Measurements from ENCODE around the gene A2M.

The A2M gene

DNA sequence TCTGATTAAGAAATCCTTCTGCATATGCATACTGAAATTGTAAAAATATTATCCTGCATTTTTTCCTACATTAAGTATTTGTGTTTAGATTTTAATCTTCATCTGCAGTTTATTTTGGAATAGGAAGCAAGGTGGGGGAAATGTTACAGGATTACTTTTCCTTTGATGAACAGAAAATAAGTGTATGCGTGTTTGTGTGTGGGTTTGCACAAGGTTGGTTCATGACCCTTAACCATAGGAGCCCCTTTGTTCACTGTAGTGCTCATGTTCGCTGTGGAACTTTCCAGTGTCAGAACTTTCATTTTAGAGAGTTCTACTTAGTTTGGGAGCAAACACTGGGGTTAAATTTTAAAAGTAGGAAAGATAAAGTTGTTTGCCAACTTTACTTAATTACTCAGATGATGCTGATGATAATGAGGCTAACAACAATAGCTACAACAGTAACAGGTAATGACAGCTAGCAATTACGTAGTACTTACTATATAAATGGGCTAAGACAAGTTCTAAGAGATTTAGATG lies 6.4 kb upstream of the A2M start:
- DNase-seq (ENCODE audit: low read depth in 2 of 2) = no peak

- no peak for DNase-seq (ENCODE audit: low read depth in 2 of 2)
Measured at GRCh38 chr12:9120487-9121184, 4.9 kb upstream of the A2M start.

GRCh38 chr12:9118158-9118557 lies 2.4 kb upstream of the A2M start:
- no peak for DNase-seq (ENCODE audit: low read depth in 2 of 2)

DNA sequence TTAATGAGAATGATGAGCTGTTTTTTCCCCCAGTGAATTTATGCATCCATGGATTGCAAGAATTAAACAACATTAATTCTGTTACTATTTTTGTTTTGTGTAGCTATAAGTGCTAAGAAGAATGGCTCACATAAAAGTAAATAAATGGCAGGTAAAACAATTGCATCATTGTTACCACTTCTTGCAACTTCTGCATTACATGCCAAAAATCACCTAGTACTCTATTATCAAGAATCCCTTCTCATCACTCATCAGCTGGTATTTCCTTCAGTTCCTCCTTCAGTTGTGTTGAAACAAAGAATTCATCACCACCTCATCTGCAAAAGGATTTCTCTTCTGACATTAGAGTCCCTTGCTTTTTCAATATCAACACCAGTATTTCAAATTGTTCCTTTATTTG lies 773 bp downstream of the A2M start:
- DNase-seq (ENCODE audit: low read depth in 2 of 2) = no peak

DNA sequence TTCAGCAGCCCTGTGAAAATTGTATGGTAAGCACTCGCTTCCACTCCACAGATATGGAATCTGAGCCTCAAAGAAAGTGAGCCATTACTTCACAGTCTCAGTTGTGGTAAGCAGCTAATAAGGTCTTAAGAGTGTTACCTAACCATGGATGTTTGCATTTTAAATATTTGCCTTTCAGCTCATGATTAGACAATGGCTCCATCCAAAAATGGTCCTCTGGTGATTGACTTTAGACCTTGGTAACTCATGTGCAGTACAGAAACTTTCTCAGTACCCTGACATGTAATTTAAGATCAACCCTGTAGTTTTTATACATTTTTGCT lies 1.8 kb downstream of the A2M start:
- no peak for DNase-seq (ENCODE audit: low read depth in 2 of 2)

DNA sequence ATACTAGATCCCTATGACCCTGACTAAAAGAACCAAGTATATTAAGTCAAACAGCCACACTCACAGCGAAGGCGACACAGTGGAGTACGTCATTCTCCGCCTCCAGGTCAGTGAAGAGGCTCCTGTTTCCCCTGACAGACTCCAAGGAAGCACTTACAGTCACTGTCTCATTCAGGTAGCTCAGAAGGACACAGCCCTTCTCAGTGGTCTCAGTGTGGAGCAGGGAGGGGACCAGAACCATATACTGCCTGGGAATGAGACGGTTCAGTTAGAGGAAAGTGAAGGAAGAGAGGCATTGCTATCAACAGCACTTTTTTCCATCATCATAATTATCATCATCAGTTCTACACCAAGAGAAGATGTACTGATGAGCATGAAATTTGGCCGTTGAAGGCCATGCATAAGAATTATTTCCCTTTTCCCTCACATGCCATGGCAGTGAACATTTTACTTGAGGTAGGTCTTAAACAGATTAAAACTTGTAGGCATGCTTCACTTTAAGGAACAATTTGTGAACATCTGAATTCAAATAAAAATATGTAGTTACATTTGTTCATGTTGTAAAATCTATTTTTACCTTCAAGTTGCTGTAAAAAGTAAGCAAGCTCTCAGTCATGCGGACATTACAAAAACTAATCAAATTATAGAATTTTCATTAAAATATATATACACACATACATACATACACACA lies 2.3 kb downstream of the A2M start:
- DNase-seq (ENCODE audit: low read depth in 2 of 2) = no peak

GRCh38 chr12:9112076-9112853 lies 3.5 kb downstream of the A2M start:
- no peak for DNase-seq (ENCODE audit: low read depth in 2 of 2)

DNA sequence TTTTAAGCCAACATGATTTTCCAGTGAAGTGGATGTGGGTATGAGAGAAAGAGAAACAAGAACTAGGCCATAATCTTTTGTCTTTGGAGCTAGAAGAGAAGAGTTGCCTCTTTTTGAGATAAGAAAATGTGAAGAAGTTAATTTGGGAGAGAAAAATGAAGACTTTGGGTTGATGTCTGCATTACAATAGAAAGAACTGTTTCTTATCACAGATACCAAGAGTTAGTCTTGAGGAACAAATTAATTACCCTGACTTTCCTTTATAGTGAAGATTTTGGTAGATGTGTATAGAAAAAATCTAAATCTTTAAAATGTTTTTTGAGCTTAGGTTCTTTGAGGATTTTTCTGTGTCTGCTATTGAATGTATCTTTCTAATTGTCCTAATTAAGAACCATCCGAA lies 4.2 kb downstream of the A2M start:
- no peak for DNase-seq (ENCODE audit: low read depth in 2 of 2)

DNA sequence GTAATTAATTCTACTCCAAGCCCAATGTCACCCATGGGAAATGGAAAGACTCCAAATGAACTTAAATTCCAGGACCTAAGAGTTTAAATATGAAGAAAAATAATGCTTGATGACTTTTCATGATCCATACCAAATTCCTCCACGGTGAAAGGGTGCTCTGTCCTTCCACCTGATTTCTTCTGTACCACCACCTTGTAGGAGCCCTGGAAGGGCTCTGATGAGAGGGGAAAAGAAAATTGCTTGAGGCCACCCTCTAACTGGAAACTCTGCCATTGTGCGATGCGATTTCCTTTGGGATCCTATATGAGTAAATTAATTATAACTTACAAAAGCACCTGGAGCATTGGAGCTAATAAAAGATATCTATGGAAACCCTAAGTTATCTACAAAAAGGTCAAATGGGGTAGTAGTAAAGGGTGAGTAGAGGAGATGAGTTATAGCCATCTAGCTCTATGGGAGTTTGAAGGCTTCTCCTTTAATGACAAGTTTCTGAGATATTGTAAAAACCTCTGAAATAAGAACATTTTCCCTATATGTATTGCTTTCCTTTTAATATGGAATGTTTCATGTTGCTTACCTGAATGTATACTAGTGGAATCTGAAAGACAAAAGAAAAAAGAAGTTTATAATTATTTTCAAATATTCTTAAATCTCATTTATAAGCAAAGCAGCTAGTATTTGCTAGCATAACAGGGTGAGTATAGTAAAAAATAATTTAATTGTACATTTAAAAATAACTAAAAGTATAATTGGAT lies 5.8 kb downstream of the A2M start:
- DNase-seq (ENCODE audit: low read depth in 2 of 2) = no peak

DNA sequence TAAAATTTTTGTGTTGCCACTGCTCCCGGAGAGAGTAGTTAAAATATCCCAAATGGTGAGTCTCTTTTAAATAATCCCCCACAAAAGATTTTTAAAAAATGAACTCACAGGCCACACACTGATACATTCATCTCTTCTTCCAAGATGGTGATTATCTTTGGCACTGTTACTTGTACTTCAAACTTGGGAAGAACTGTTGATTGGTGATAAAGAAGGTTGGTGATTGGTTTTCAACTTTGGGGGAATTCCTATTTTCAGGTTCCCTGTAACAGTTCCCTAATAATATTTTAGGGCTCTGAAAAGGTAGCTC lies 6.6 kb downstream of the A2M start:
- DNase-seq (ENCODE audit: low read depth in 2 of 2) = no peak

DNA sequence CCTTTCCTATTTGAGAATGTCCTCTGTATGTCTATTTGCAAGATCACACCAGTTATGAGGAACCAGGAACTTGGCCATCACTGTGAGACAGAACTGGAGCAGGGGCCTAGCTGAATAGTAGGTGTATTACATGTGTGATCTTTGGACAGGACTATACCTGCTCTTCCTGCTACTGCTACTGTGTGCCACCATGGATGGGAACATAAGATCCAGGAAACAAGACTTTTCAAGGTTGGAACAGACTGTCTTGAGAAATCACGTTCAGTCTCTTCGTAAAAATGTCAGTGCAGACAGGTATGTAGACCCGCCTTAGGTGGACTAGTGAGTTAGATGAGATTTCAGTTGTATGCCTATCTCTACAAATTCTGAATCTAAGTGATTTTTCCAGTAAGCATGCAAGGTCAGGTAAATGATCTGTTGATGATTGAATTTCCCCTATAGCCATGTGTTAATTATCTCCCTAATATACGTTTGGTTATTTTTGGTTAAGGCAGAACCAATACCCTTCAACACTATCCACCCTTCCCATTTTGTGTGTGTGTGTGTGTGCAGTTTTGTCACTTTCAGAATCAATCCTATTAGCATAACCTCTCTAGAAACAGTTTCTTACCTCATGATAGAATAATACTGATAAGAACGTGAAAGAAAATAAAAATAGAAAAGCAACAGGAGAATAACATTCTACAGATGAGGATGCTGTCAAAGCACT lies 7.1 kb downstream of the A2M start:
- no peak for DNase-seq (ENCODE audit: low read depth in 2 of 2)

GRCh38 chr12:9107542-9107873 lies 8.2 kb downstream of the A2M start:
- DNase-seq (ENCODE audit: low read depth in 2 of 2) = no peak

- no peak for DNase-seq (ENCODE audit: low read depth in 2 of 2)
Measured at GRCh38 chr12:9106610-9107541, 8.8 kb downstream of the A2M start.

GRCh38 chr12:9106067-9106466 lies 9.7 kb downstream of the A2M start:
- DNase-seq (ENCODE audit: low read depth in 2 of 2) = no peak

GRCh38 chr12:9104767-9105423 lies 10.8 kb downstream of the A2M start:
- no peak for DNase-seq (ENCODE audit: low read depth in 2 of 2)

DNA sequence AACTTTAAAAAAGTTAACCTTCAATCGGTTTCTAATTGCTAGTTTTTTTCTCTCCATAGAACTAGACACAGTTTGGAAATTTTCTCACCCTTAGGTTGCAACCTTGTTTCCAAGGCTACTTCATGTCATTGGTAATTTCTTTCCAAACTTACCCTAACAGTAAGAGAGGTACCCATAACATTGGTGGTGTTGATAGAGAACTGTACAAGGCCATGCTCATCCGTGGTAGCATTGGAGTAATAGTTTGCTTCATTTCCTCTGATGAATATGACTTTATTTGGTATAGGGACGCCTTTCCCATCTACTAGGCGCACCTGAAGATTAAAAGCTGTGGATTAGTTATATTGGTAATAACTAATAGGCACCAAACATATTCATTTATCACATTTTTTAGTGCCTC lies 11.6 kb downstream of the A2M start:
- no peak for DNase-seq (ENCODE audit: low read depth in 2 of 2)

- no peak for DNase-seq (ENCODE audit: low read depth in 2 of 2)
Measured at GRCh38 chr12:9103050-9103849, 12.5 kb downstream of the A2M start.

GRCh38 chr12:9101018-9101687 lies 14.6 kb downstream of the A2M start:
- no peak for DNase-seq (ENCODE audit: low read depth in 2 of 2)

Data from activated CD4-positive, alpha-beta T cell treated with anti-CD3 and anti-CD28 coated beads for 24 hours (primary cell).